H1 (cell line): ENCODE data around the gene HEATR5A. TPM values are rescaled to one million over a fixed set of nuclear protein-coding genes. Genes with fewer than 3 reads are reported as not detected.
"Not testable (repeated sequence)": the region's sequence is repeated elsewhere in the genome, so short reads cannot be mapped to it uniquely, and the experiment has no call there.

Experiments
- CTCF ChIA-PET: fragments of 300-600 bp; sonication (Branson Sonifier 250); formaldehyde crosslinking; loops from one replicate; lab custom pipeline; 2021; ENCODE audit not compliant: partially characterized antibody; lab: Charles Lee
- POLR2A ChIA-PET: fragments of 300-600 bp; sonication (Branson Sonifier 250); formaldehyde crosslinking; loops from one replicate; lab custom pipeline; 2021; ENCODE audit warnings: inconsistent platforms; ENCODE audit not compliant: partially characterized antibody; lab: Charles Lee
- DNase-seq, 2 experiments: peaks; one replicate each; pipeline versions ENCODE4 v3.0.0 to v3.0.0-alpha.2; 2010 to 2022; ENCODE audit warnings: low spot score in 2 of 2, low read depth in 1 of 2, mixed read lengths in 1 of 2
- FAIRE-seq: peaks from 2 replicates; lab custom pipeline; 2011; peaks lifted over from hg19 to GRCh38; lab: Jason Lieb, UNC
- H2AFZ ChIP-seq: 2 replicates; pipeline ENCODE4 v1.8.1; 2012; ENCODE audit warnings: low read length, inconsistent platforms
- H2AK5ac ChIP-seq: 2 replicates; pipeline ENCODE4 v1.6.1; 2013; ENCODE audit warnings: low read depth, low read length
- H2BK120ac ChIP-seq: replicated peaks from 2 replicates; pipeline ENCODE3; 2013; ENCODE audit warnings: low read depth, low read length, inconsistent platforms
- H2BK12ac ChIP-seq: 2 replicates; pipeline ENCODE4 v1.6.1; 2013; ENCODE audit warnings: low read depth, low read length
- H2BK15ac ChIP-seq: 2 replicates; pipeline ENCODE4 v1.6.1; 2013; ENCODE audit warnings: low read length
- H2BK20ac ChIP-seq: 2 replicates; pipeline ENCODE4 v1.6.1; 2013; ENCODE audit warnings: low read length
- H2BK5ac ChIP-seq: 2 replicates; pipeline ENCODE4 v1.6.1; 2013; ENCODE audit warnings: low read depth, low read length
- H3K14ac ChIP-seq: 2 replicates; pipeline ENCODE4 v1.6.1; 2013; ENCODE audit warnings: inconsistent platforms; ENCODE audit not compliant: insufficient read length
- H3K18ac ChIP-seq: 2 replicates; pipeline ENCODE4 v1.6.1; 2013; ENCODE audit warnings: low read length; ENCODE audit errors: extremely low read depth
- H3K23ac ChIP-seq: 2 replicates; pipeline ENCODE4 v1.6.1; 2013; ENCODE audit warnings: inconsistent platforms; ENCODE audit not compliant: insufficient read length
- H3K23me2 ChIP-seq: 2 replicates; pipeline ENCODE4 v1.6.1; 2013; ENCODE audit warnings: low read depth, low read length
- H3K27ac ChIP-seq: 2 replicates; pipeline ENCODE4 v1.6.1; 2011; ENCODE audit warnings: low read depth, low read length, inconsistent platforms
- H3K27me3 ChIP-seq, 4 experiments: replicated peaks in 1 of 4; 1 replicate in 1 of 4; 2 replicates in 3 of 4; pipeline versions ENCODE4 v1.6.1 to v1.8.1; 2011 to 2013; ENCODE audit warnings: low read length in 3 of 4, mild to moderate bottlenecking in 3 of 4, inconsistent platforms in 2 of 4, mixed read lengths in 2 of 4, moderate library complexity in 1 of 4; ENCODE audit not compliant: control insufficient read depth in 3 of 4, insufficient read depth in 3 of 4; ENCODE audit errors: extremely low read depth in 1 of 4
- H3K36me3 ChIP-seq, 4 experiments: 2 replicates each; pipeline versions ENCODE4 v1.6.1 to v1.8.1; 2011 to 2013; ENCODE audit warnings: mild to moderate bottlenecking in 4 of 4, low read length in 3 of 4, moderate library complexity in 2 of 4, control low read depth in 1 of 4, inconsistent platforms in 1 of 4; ENCODE audit not compliant: insufficient read depth in 4 of 4, control insufficient read depth in 2 of 4
- H3K4ac ChIP-seq: replicated peaks from 2 replicates; pipeline ENCODE3; 2013; ENCODE audit warnings: low read length, low read depth, mixed read lengths, inconsistent platforms; ENCODE audit not compliant: insufficient read length
- H3K4me1 ChIP-seq, 4 experiments: replicated peaks in 1 of 4; 1 replicate in 1 of 4; 2 replicates in 3 of 4; pipeline versions ENCODE4 v1.6.1 to v1.8.1; 2011 to 2013; ENCODE audit warnings: low read length in 3 of 4, inconsistent platforms in 2 of 4, mixed read lengths in 1 of 4; ENCODE audit not compliant: insufficient read depth in 4 of 4, control insufficient read depth in 3 of 4
- H3K4me2 ChIP-seq, 2 experiments: 2 replicates each; pipeline versions ENCODE4 v1.6.1 to v1.8.1; 2011 to 2013; ENCODE audit warnings: low read depth in 2 of 2, low read length in 2 of 2, control low read depth in 1 of 2, inconsistent platforms in 1 of 2, mild to moderate bottlenecking in 1 of 2; ENCODE audit not compliant: insufficient read depth in 1 of 2
- H3K4me3 ChIP-seq, 4 experiments: fragments of 200-600, 300-600 bp in 1 of 4; sonication (generic), shearing (Covaris generic), sonication (Bioruptor Twin) in 1 of 4; 2 replicates each; pipeline versions ENCODE4 v1.5.1 to v1.8.1; 2011 to 2016; ENCODE audit warnings: low read length in 4 of 4, low read depth in 3 of 4, control low read depth in 2 of 4, inconsistent platforms in 2 of 4, mild to moderate bottlenecking in 2 of 4, mixed read lengths in 1 of 4, moderate library complexity in 1 of 4; ENCODE audit not compliant: insufficient read depth in 2 of 4; ENCODE audit errors: extremely low read depth in 1 of 4
- H3K56ac ChIP-seq: replicated peaks from 2 replicates; pipeline ENCODE3; 2013; ENCODE audit warnings: low read depth, mild to moderate bottlenecking, mixed read lengths, low read length, inconsistent platforms; ENCODE audit not compliant: insufficient read length
- H3K79me1 ChIP-seq: 2 replicates; pipeline ENCODE4 v1.6.1; 2013; ENCODE audit warnings: low read depth, low read length, control low read depth
- H3K79me2 ChIP-seq, 2 experiments: 2 replicates each; pipeline versions ENCODE4 v1.6.1 to v1.8.1; 2012 to 2013; ENCODE audit warnings: low read length in 2 of 2, mild to moderate bottlenecking in 2 of 2, inconsistent platforms in 1 of 2; ENCODE audit not compliant: insufficient read depth in 2 of 2, control insufficient read depth in 1 of 2
- H3K9ac ChIP-seq, 4 experiments: replicated peaks in 1 of 4; 1 replicate in 1 of 4; 2 replicates in 3 of 4; pipeline versions ENCODE4 v1.6.1 to v1.8.1; 2011 to 2013; ENCODE audit warnings: low read depth in 3 of 4, low read length in 3 of 4, control low read depth in 2 of 4, mild to moderate bottlenecking in 2 of 4, moderate library complexity in 2 of 4, inconsistent platforms in 1 of 4; ENCODE audit errors: extremely low read depth in 1 of 4
- H3K9me3 ChIP-seq, 2 experiments: 2 replicates each; pipeline versions ENCODE4 v1.6.1 to v1.8.1; 2012 to 2013; ENCODE audit warnings: mild to moderate bottlenecking in 2 of 2, moderate library complexity in 2 of 2, control low read depth in 1 of 2, inconsistent platforms in 1 of 2, low read depth in 1 of 2, low read length in 1 of 2, mixed read lengths in 1 of 2; ENCODE audit not compliant: insufficient read depth in 2 of 2
- H4K20me1 ChIP-seq, 2 experiments: replicated peaks in 1 of 2; 2 replicates each; pipeline versions ENCODE3 to v1.8.1; 2011 to 2013; ENCODE audit warnings: inconsistent platforms in 2 of 2, low read length in 2 of 2, mild to moderate bottlenecking in 1 of 2; ENCODE audit not compliant: insufficient read depth in 2 of 2, control insufficient read depth in 1 of 2
- H4K5ac ChIP-seq: 2 replicates; pipeline ENCODE4 v1.6.1; 2013; ENCODE audit warnings: low read length, low read depth, mixed read lengths, inconsistent platforms; ENCODE audit not compliant: insufficient read length
- H4K8ac ChIP-seq: 2 replicates; pipeline ENCODE4 v1.8.0; 2013; ENCODE audit warnings: mild to moderate bottlenecking, moderate library complexity, low read length, inconsistent platforms; ENCODE audit not compliant: insufficient read depth; ENCODE audit errors: extremely low read depth
- H4K91ac ChIP-seq: replicated peaks from 2 replicates; pipeline ENCODE3; 2013; ENCODE audit warnings: low read length, mixed read lengths, inconsistent platforms; ENCODE audit not compliant: insufficient read length
- RAD21 ChIP-seq, 2 experiments: IDR thresholded peaks in 1 of 2; conservative IDR thresholded peaks in 1 of 2; 2 replicates each; pipeline ENCODE4 v1.6.1; 2011; ENCODE audit warnings: low read depth in 2 of 2, low read length in 2 of 2, improper control_type of control experiment in 1 of 2, inconsistent platforms in 1 of 2, mild to moderate bottlenecking in 1 of 2, moderate library complexity in 1 of 2
- WGBS, 2 experiments: shearing (Covaris generic) in 1 of 2; methylation state at CpG; one replicate each; pipeline versions ENCODE4 v1.1.6 to v1.1.7; 2013 to 2015; ENCODE audit warnings: low lambda C conversion rate in 2 of 2, mixed read lengths in 2 of 2, inconsistent platforms in 1 of 2, low coverage in 1 of 2, missing lambda C conversion rate in 1 of 2; ENCODE audit not compliant: insufficient replicate concordance in 2 of 2, insufficient coverage in 1 of 2, insufficient read length in 1 of 2; ENCODE audit errors: extremely low coverage in 1 of 2, missing lambda C conversion rate in 1 of 2; 5-methylcytosine and 5-hydroxymethylcytosine counted together
- polyA plus RNA-seq, 7 experiments: library from polyadenylated mRNA; depleted of rRNA in 3 of 7; stranded (reverse) in 5 of 7; unstranded in 2 of 7; fragments of >200 nt in 5 of 7; fragments of 200-250 nt in 2 of 7; gene quantifications; 1 replicate in 5 of 7; 2 replicates in 1 of 7; 4 replicates in 1 of 7; pipeline versions ENCODE4 v1.2.1 to v1.2.3, GENCODE V29; 2011 to 2013; ENCODE audit warnings: missing spikeins in 2 of 7, mixed read lengths in 2 of 7
- total RNA-seq: library from RNA; stranded (reverse); fragmentation: NEBNext Ultra II Directional; extraction: Animal tissue kit (Norgen Biotek cat#: 25700); gene quantifications from 2 replicates; pipeline ENCODE4 v1.2.1, GENCODE V29; 2021

HEATR5A gene
- total and polyA plus RNA-seq, 2 of the 8 experiments (the other 6 are each of a cell fraction or from before 2014, with no cell fraction given): 9.0 to 36.2 TPM

GRCh38 chr14:31257554-31258426 lies 162.6 kb downstream of the HEATR5A start:
- POLR2A ChIA-PET, H3K9ac ChIP-seq, H2BK120ac ChIP-seq, H3K79me2 ChIP-seq, H3K4me2 ChIP-seq, H3K56ac ChIP-seq, H4K8ac ChIP-seq, H2AK5ac ChIP-seq, H3K36me3 ChIP-seq, H3K27ac ChIP-seq, H2BK15ac ChIP-seq, H3K4me1 ChIP-seq, H3K14ac ChIP-seq, H3K18ac ChIP-seq, H2BK12ac ChIP-seq, H2AFZ ChIP-seq, H4K91ac ChIP-seq, H2BK20ac ChIP-seq, H3K27me3 ChIP-seq, DNase-seq, H4K20me1 ChIP-seq, H3K23ac ChIP-seq, H3K4me3 ChIP-seq, H3K9me3 ChIP-seq, H3K23me2 ChIP-seq, FAIRE-seq, H2BK5ac ChIP-seq, H3K79me1 ChIP-seq, H3K4ac ChIP-seq, H4K5ac ChIP-seq: not testable (repeated sequence)
- 89% methylated on average over 17 of the region's 17 CpGs; no CpG with 5 or more reads in 1 of the 2 experiments for WGBS, 2 experiments
- TF ChIP-seq RAD21 (IDR thresholded peaks at IDR 0.05 in 1 of 2, conservative IDR thresholded peaks at IDR 0.05 in 1 of 2; ENCODE audit: low read depth in 2 of 2, low read length in 2 of 2): peak in 1 of 2 experiments; percentile 34; a peak in 3 of 4 replicates
- CTCF ChIA-PET: interaction anchor here (1.0 to 1.8 kb wide), 3 partner anchors 29 to 63 kb away, joined by 3 to 4 read pairs (median 3); partner anchors contain the start of gene HECTD1
